Mucosa of descending colon (tissue), 3 donors: ENCODE data around the gene DDX19B. TPM values are rescaled to one million over a fixed set of nuclear protein-coding genes. Genes with fewer than 3 reads are reported as not detected.
"Not testable (repeated sequence)": the region's sequence is repeated elsewhere in the genome, so short reads cannot be mapped to it uniquely, and the experiment has no call there.

Source experiments
- ATAC-seq: fragments of 200-7000 bp; cut with Tn5 transposase; one replicate; pipeline ENCODE4 v1.9.1; 2020; ENCODE audit warnings: mild to moderate bottlenecking, moderate library complexity
- DNase-seq, 3 donors: peaks; one replicate each; pipeline ENCODE4 v3.0.0-alpha.2; 2020
- H3K36me3 ChIP-seq: fragments of 200-600 bp; one replicate; pipeline ENCODE4 v1.8.0; 2021; ENCODE audit warnings: low read depth, mild to moderate bottlenecking
- H3K4me1 ChIP-seq: fragments of 200-600 bp; one replicate; pipeline ENCODE4 v1.8.0; 2021; ENCODE audit warnings: low read depth, mild to moderate bottlenecking
- H3K4me3 ChIP-seq: fragments of 200-600 bp; one replicate; pipeline ENCODE4 v1.8.0; 2021; ENCODE audit warnings: mild to moderate bottlenecking
- H3K9me3 ChIP-seq: fragments of 200-600 bp; one replicate; pipeline ENCODE4 v1.8.0; 2021; ENCODE audit warnings: mild to moderate bottlenecking
- intact Hi-C, 2 donors: fragments of 100-400 bp; cut with DNase I in 1 of 2; cut with micrococcal nuclease in 1 of 2; formaldehyde crosslinking; loops; one replicate each; pipeline versions ENCODE4 v1.11.0 to v1.11.1; 2022; cut with DNase I, micrococcal nuclease
- long read RNA-seq, 2 donors: library from polyadenylated mRNA; unstranded; transcript quantifications; one replicate each; pipeline ENCODE4 v2.0.0, GENCODE V29; 2019 to 2021
- total RNA-seq, 3 donors: library from RNA; stranded (reverse); fragmentation: NEBNext Ultra II Directional in 2 of 3; extraction: Animal tissue kit (Norgen Biotek cat#: 25700) in 2 of 3; gene quantifications; one replicate each; pipeline versions ENCODE4 v1.2.1 to v1.2.4, GENCODE V29; 2021 to 2023
- TF ChIP-seq, protein P1 (sequence below): fragments of 200-600 bp; IDR thresholded peaks from one replicate; pipeline ENCODE4 v1.8.0; 2022; ENCODE audit warnings: antibody characterized with exemption, mild to moderate bottlenecking
- donor health status: DM: no; HTN: no; CAD: no; lungs with moderate emphysema.
- donor health status: DM: no; HTN: no; CAD: no.
- donor health status: DM: no; HTN: yes; CAD: no.

DDX19B gene
- total RNA-seq: 10 to 100 TPM; 22.5 to 34.7 (median 28.7) TPM
- long read RNA-seq, donor 1, transcript DDX19B-201 (12 exons, 3,386 nt): major isoform, 19 of 26 reads
- long read RNA-seq, donor 1, partial matches to known transcripts: 3 of 26 reads
- long read RNA-seq, donor 1, other reads (novel, unspliced or antisense): 3 of 26 reads
- long read RNA-seq, donor 2, transcript DDX19B-201 (12 exons, 3,386 nt): major isoform, 20 of 28 reads
- long read RNA-seq, donor 2, partial matches to known transcripts: 2 of 28 reads
- long read RNA-seq, donor 2, other reads (novel, unspliced or antisense): 5 of 28 reads

DNA sequence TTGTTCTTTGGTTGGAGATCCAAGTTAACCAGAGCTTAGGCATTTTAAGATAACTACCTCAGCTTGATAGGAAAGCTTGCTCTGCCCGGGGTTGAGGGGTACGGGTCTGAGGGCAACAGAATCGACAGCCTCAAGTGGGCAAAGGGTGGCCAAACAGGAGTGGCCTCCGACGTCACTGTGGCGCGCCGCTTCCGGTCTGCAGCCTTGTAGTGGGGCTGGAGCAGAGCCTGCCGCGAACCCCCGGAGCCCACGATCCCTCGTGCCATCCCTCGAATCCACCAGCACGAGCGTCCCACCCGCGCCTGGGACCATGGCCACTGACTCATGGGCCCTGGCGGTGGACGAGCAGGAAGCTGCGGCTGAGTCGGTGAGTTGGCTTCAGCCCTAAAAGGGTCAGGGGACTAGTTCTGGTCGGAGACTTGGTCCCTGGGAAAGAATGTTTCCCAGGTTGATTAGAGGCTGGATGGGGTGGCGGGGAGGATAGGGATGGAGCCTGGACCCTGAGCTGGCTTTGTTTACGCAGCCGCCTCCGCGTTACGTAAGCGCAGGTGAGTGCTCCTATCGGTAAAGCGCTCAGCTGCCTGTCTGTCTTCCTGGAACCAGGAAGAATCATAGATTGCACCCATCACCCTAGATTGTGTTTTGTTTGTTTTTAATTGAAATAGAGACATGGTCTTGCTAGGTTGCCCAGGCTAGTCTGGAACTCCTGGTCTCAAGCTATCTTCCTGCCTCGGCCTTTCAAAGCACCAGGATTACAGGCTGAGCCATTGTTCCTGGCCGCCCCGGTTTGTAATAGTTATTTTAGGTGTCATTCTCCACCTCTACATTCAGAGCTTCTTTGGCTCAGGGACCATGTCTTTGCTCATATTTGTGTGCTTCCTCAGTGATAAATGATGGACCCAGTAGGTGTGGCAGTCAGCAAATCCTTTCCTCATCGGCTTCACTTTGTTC lies at the start of gene DDX19B:
Gene DDX19B, plus strand, starts transcription at position 199 of the 951 bp plus-strand sequence. Its CDS starts 112 bp downstream, at position 311.
- H3K36me3 ChIP-seq: no peaks in the 10 kb centered on the region
- peaks cover 3% of the 10 kb centered on the region for H3K4me1 ChIP-seq
- peak; percentile 88 to 89 (median 89) for DNase-seq
- intact Hi-C loops: no loop called here
- TF ChIP-seq, protein P1, sequence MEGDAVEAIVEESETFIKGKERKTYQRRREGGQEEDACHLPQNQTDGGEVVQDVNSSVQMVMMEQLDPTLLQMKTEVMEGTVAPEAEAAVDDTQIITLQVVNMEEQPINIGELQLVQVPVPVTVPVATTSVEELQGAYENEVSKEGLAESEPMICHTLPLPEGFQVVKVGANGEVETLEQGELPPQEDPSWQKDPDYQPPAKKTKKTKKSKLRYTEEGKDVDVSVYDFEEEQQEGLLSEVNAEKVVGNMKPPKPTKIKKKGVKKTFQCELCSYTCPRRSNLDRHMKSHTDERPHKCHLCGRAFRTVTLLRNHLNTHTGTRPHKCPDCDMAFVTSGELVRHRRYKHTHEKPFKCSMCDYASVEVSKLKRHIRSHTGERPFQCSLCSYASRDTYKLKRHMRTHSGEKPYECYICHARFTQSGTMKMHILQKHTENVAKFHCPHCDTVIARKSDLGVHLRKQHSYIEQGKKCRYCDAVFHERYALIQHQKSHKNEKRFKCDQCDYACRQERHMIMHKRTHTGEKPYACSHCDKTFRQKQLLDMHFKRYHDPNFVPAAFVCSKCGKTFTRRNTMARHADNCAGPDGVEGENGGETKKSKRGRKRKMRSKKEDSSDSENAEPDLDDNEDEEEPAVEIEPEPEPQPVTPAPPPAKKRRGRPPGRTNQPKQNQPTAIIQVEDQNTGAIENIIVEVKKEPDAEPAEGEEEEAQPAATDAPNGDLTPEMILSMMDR: no peak
- peak within 1 kb of the TSS; percentile 87 for H3K4me3 ChIP-seq
- no peaks in the 10 kb centered on the region for H3K9me3 ChIP-seq
- ATAC-seq: peak; percentile 96

DNA sequence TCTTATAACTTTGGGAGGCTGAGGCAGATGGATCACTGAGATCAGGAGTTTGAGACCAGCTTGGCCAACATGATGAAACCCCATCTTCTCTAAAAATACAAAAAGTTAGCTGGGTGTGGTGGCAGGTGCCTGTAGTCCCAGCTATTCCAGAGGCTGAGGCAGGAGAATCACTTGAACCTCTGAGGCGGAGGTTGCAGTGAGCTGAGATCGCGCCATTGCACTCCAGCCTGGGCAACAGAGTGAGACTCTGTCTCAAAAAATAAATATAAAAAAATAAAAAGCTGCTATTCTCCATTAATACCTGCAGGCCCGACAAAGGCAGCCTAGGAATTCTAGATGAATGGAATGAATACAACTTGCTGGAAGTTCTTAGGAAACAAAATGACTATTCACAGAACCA lies 49.3 kb upstream of the DDX19B start:
- ATAC-seq, H3K9me3 ChIP-seq, H3K4me3 ChIP-seq, intact Hi-C loops, H3K36me3 ChIP-seq, DNase-seq: not testable (repeated sequence)
- H3K4me1 ChIP-seq: peaks cover 16% of the 10 kb centered on the region

DNA sequence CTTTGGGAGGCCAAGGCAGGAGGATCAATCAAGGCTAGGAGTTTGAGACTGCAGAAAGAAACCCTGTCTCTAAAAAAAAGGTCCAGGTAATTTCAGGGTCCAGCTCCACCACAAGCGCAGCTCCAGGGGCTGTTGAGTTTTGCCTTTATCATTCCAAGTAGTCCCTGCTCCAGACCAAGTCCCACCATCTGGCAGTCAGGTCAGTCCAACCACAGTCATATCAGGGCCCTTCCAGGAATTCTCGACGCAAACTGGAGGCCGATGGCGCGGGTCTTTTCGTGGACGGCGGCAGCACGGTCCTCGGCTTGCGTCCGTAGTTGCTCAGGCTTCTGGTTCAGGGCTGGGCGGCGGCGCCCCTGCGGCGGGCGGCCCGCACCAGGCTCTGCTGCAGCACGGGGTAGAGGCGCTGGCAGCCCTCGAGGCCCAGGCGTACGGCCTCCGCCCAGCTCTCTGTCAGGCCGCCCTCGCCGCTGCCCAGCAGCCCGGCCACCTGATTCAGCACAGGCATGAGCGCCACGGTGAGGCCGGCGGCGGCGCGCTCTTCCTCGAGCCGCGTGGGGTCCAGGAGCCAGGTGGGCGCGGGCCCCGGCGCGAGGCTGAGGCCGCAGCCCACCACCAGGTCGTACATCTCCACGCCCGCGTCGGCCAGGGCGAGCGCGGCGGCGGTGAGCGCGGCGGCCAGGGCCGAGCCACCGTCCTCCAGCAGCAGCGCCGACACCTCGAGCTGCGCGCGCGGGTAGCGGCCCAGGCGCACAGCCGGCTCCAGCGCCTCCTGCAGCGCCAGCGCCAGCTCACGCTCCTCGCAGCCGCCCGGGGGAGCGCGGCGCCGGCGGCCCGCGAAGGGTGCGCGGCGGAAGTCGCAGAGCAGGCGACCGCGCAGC lies 48.0 kb upstream of the DDX19B start:
- intact Hi-C loops: no loop called here
- ATAC-seq (peak; percentile 75), DNase-seq (peak; percentile 45 to 73 (median 70))
- TF ChIP-seq, protein P1: no peak
- Histone ChIP-seq H3K4me1 (peaks cover 16% of the 10 kb centered on the region), H3K4me3 (peak overlapping the region; percentile 50), H3K9me3 (no peaks in the 10 kb centered on the region), H3K36me3 (peaks cover 5% of the 10 kb centered on the region)

DNA sequence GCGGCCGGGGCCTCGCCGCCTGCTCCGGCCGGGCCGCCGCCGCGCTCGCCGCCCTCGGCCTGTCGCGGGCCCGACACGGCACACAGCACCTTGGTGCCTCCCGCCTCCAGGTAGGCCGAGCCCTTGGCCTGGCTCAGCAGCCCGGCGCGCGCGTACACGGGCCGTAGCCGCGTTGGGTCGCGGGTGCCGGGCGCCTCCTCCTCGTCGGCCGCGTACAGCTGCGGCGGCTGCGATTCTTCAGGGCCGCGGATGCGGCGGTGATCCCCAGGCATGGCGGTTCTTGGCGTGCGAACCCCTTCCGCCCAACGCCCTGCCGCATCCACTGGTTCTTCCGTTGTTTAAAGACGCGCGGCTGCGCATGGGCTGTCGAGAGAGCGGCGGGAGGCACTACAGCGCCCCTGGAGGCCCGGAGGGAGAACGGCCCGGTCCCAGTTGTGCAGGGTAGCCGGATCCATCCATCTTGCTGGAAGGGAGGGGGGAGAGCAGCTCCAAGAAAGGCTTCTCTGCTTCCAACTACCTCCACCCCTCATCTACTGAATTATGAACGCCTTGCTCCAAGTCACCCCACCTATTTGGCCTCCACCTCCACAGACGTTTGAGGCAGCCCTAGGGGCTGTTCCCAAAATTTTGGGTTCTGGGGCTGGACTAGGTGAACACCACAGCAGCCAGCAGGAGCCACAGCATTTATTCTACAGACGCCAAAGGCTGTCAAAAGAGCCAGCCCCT lies 47.2 kb upstream of the DDX19B start, which contains the start of gene EXOSC6:
Gene EXOSC6, minus strand, starts transcription at position 312 of the 726 bp plus-strand sequence. Its CDS starts 40 bp downstream, at position 272.
- peak; percentile 93 to 95 (median 94) for DNase-seq
- Histone ChIP-seq H3K4me3 (peak within 1 kb of the TSS; percentile 50), H3K9me3 (no peaks in the 10 kb centered on the region), H3K4me1 (peaks cover 16% of the 10 kb centered on the region), H3K36me3 (peaks cover 5% of the 10 kb centered on the region)
- ATAC-seq: peak; percentile 97
- intact Hi-C loops: no loop called here
- TF ChIP-seq, protein P1: peak; percentile 94

DNA sequence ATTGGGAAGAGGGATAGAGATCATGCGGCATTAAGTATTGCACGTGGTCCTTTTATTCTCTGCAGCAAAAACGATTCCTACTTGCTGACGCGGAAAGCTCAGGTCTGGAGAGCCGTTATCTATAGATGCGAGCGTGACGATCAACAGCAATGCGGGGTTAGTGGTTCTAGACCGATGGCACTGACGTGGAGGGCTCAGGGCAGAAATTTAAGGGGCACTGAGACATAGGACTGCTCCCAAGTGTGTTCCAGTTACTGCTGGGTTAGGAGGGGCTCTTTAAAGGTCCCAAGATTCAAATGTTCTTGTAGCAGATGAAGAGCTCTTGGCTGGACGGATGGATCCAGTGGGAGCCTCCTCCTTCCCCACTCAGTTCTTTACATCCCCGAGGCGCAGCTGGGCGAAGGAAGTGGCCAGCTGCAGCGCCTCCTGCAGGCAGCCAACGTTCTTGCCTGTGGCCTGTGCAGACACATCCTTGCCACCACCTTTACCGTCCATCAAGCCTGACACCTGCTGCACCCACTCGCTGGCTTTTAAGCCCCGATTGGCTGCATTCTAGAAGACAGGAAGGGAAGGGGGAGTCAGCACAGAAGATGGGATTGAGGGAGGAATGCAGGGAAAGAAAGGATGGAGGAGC lies 46.5 kb upstream of the DDX19B start:
- TF ChIP-seq, protein P1: no peak
- no peak overlapping the region for H3K4me3 ChIP-seq
- DNase-seq (no peak), ATAC-seq (no peak)
- intact Hi-C loops: no loop called here
- peaks cover 16% of the 10 kb centered on the region for H3K4me1 ChIP-seq
- peaks cover 5% of the 10 kb centered on the region for H3K36me3 ChIP-seq
- H3K9me3 ChIP-seq: no peaks in the 10 kb centered on the region
